Thoracic aorta (tissue), 2 donors: ENCODE results near the gene GRB10. TPM values are rescaled to one million over a fixed set of nuclear protein-coding genes. Genes with fewer than 3 reads are reported as not detected.
A peak's percentile ranks its signal among the peaks of the same experiment; 100 is the strongest.

Source experiments
- ATAC-seq: fragments of 150-250 bp; one replicate; pipeline ENCODE4 v1.8.0; 2017; ENCODE audit warnings: low read depth; ENCODE audit not compliant: insufficient number of reproducible peaks, low FRiP score
- DNase-seq: peaks from one replicate; pipeline ENCODE4 v3.0.0-alpha.2; 2020; ENCODE audit warnings: low spot score
- H3K27ac ChIP-seq, 2 donors: fragments of 200-600 bp; sonication (generic); 1 replicate in 1 of 2; 2 replicates in 1 of 2; pipeline ENCODE4 v1.5.1; 2016; ENCODE audit warnings: mild to moderate bottlenecking in 2 of 2, moderate library complexity in 2 of 2
- H3K27me3 ChIP-seq: fragments of 200-600 bp; sonication (generic); replicated peaks from 2 replicates; pipeline ENCODE4 v1.6.0; 2016; ENCODE audit warnings: mild to moderate bottlenecking; ENCODE audit not compliant: insufficient read depth
- H3K36me3 ChIP-seq: fragments of 200-600 bp; sonication (generic); one replicate; pipeline ENCODE4 v1.5.1; 2016
- H3K4me1 ChIP-seq, 2 donors: fragments of 200-600 bp; sonication (generic); 1 replicate in 1 of 2; 2 replicates in 1 of 2; pipeline versions ENCODE4 v1.5.1 to v1.6.0; 2016; ENCODE audit warnings: low read depth in 2 of 2, mild to moderate bottlenecking in 1 of 2; ENCODE audit not compliant: control insufficient read depth in 1 of 2
- H3K4me3 ChIP-seq: fragments of 200-600 bp; sonication (generic); 2 replicates; pipeline ENCODE4 v1.5.1; 2016; ENCODE audit warnings: mild to moderate bottlenecking
- H3K9me3 ChIP-seq: fragments of 200-600 bp; sonication (generic); 2 replicates; pipeline ENCODE4 v1.5.1; 2016
- CTCF ChIP-seq: fragments of 200-600 bp; sonication (generic); IDR thresholded peaks from one replicate; pipeline ENCODE4 v1.5.1; 2019; ENCODE audit warnings: antibody characterized with exemption
- total RNA-seq, 2 donors: library from RNA; depleted of rRNA; stranded (reverse); fragments of >200 nt; gene quantifications; one replicate each; pipeline versions ENCODE4 v1.1.0 to v1.2.3, GENCODE V29; 2016

GRB10 gene
- total RNA-seq, 2 donors from 2014 or later, result 59.2 to 104 TPM

GRCh38 chr7:50791363-50791937, 8.8 kb upstream of the GRB10 start:
- ATAC-seq (no peak), DNase-seq (no peak)

GRCh38 chr7:50790381-50790780, 7.7 kb upstream of the GRB10 start:
- ATAC-seq (no peak), DNase-seq (no peak)
- Histone ChIP-seq H3K27me3 (no peaks in the 10 kb centered on the region), H3K4me3 (peak overlapping the region; percentile 73), H3K4me1 (peaks cover 16 to 24% of the 10 kb centered on the region in 2 donors), H3K36me3 (no peaks in the 10 kb centered on the region), H3K9me3 (no peaks in the 10 kb centered on the region), H3K27ac (no peak overlapping the region)
- TF ChIP-seq CTCF, result no peak

More at GRCh38 chr7:50791363-50791937, 8.8 kb upstream of the GRB10 start:
- Histone ChIP-seq H3K4me1 (peaks cover 16 to 24% of the 10 kb centered on the region in 2 donors), H3K36me3 (no peaks in the 10 kb centered on the region), H3K27ac (peak overlapping the region in 1 of 2 donors; percentile 54), H3K4me3 (peak overlapping the region; percentile 73), H3K27me3 (no peaks in the 10 kb centered on the region), H3K9me3 (no peaks in the 10 kb centered on the region)
- no peak for TF ChIP-seq CTCF

GRCh38 chr7:50788382-50788781, 5.7 kb upstream of the GRB10 start:
- DNase-seq, result no peak
- no peaks in the 10 kb centered on the region for H3K27me3 ChIP-seq
- no peak overlapping the region for H3K4me3 ChIP-seq
- H3K4me1 ChIP-seq, result peaks cover 16 to 35% of the 10 kb centered on the region in 2 donors
- no peaks in the 10 kb centered on the region for H3K36me3 ChIP-seq
- ATAC-seq, result no peak
- TF ChIP-seq CTCF, result no peak
- no peak overlapping the region for H3K27ac ChIP-seq
- no peaks in the 10 kb centered on the region for H3K9me3 ChIP-seq

- Histone ChIP-seq H3K27me3 (no peaks in the 10 kb centered on the region), H3K27ac (no peak overlapping the region), H3K9me3 (no peaks in the 10 kb centered on the region), H3K36me3 (no peaks in the 10 kb centered on the region), H3K4me1 (peaks cover 16 to 41% of the 10 kb centered on the region in 2 donors), H3K4me3 (no peak overlapping the region)
- DNase-seq (no peak), ATAC-seq (no peak)
- TF ChIP-seq CTCF, result no peak
These were observed 5.1 kb upstream of the GRB10 start for GRCh38 chr7:50787825-50788224.

GRCh38 chr7:50785346-50785745, 2.6 kb upstream of the GRB10 start:
- no peak for ATAC-seq
- Histone ChIP-seq H3K4me1 (peaks cover 6 to 32% of the 10 kb centered on the region in 2 donors), H3K27ac (no peak overlapping the region), H3K36me3 (no peaks in the 10 kb centered on the region), H3K9me3 (no peaks in the 10 kb centered on the region), H3K4me3 (no peak overlapping the region), H3K27me3 (no peaks in the 10 kb centered on the region)
- no peak for DNase-seq
- TF ChIP-seq CTCF, result no peak
